Measurements from ENCODE around the gene RHBDF1. TPM values are rescaled to one million over a fixed set of nuclear protein-coding genes. Genes with fewer than 3 reads are reported as not detected.
A peak's percentile ranks its signal among the peaks of the same experiment; 100 is the strongest.

RHBDF1 gene, protein sequence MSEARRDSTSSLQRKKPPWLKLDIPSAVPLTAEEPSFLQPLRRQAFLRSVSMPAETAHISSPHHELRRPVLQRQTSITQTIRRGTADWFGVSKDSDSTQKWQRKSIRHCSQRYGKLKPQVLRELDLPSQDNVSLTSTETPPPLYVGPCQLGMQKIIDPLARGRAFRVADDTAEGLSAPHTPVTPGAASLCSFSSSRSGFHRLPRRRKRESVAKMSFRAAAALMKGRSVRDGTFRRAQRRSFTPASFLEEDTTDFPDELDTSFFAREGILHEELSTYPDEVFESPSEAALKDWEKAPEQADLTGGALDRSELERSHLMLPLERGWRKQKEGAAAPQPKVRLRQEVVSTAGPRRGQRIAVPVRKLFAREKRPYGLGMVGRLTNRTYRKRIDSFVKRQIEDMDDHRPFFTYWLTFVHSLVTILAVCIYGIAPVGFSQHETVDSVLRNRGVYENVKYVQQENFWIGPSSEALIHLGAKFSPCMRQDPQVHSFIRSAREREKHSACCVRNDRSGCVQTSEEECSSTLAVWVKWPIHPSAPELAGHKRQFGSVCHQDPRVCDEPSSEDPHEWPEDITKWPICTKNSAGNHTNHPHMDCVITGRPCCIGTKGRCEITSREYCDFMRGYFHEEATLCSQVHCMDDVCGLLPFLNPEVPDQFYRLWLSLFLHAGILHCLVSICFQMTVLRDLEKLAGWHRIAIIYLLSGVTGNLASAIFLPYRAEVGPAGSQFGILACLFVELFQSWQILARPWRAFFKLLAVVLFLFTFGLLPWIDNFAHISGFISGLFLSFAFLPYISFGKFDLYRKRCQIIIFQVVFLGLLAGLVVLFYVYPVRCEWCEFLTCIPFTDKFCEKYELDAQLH
- total RNA-seq (2014; rRNA removed; shearing (Covaris generic); ENCODE audit: low replicate concordance), result 0.43 TPM in 1 of 2 replicates, not detected in the other

DNA sequence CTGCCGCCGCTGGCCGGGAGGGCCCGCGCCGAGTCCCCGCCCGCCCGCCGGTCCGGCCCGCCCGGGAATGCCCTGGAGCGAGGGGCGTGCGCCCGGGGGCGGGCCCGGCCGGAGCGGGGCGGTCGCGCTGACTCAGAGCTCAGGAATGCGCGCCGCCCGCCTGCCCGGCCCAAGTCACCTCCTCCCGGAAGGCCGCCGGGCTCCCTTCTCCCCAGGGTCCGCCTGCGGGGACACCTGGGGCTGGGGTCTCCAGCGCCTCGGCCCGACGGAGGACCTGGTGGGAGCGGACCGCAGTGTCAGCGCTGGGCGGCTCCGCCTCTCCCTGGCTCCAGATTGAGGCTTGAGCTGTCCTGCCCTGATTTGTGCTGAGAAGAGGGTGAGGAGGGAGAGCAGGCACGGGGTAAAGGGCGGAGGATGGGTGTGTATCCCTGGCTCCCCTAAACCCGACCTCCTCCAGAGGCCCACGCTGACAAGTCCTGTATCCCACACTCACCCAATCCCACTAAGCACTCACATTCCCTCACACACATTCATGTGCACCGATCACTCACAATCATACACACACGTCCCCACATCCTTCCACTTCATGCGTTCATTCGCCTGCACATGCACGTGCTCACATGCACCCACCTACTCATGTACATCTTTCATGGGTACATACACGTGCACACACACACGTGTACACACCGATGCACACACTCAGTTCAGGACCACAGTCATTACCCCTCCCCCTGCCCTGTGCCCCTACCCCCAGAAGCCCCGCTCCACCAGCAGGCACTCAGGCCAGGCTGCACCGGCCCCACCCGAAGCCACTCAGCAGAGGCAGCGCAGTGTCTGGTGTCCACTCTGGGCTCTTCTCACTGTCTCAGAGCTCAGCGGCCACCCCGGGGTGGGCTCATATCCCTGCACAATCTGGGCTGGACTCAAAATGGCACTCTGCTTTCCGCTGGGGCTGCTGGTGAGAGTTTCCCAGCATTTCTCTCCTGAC lies at the start of gene RHBDF1:
TSS of gene RHBDF1 (minus strand) at position 71 of the 988 bp plus-strand sequence. CDS start 7,616 bp downstream, outside the sequence.
- Histone ChIP-seq H3K79me2 (ENCODE audit: low read length) (no peaks in the 10 kb centered on the region), H3K9me2 (replicated peaks; ENCODE audit: insufficient read depth, low read length) (no peaks in the 10 kb centered on the region), H3K9me3 (ENCODE audit: low read length) (no peaks in the 10 kb centered on the region), H3K4me2 (ENCODE audit: low read depth, low read length, poor library complexity, severe bottlenecking) (no peak within 1 kb of the TSS), H3K9ac (ENCODE audit: low read length) (no peak within 1 kb of the TSS), H3K36me3 (ENCODE audit: insufficient read depth, low read length) (no peaks in the 10 kb centered on the region), H2AFZ (ENCODE audit: low read length) (no peak within 1 kb of the TSS), H3K27ac (ENCODE audit: low read length) (no peak within 1 kb of the TSS), H3K4me3 (ENCODE audit: low read length) (no peak within 1 kb of the TSS), H4K20me1 (ENCODE audit: insufficient read depth, low read depth, low read length) (no peaks in the 10 kb centered on the region; the same call in 1 of the 2 replicates), H3K27me3 (ENCODE audit: low read length) (no peaks in the 10 kb centered on the region), H3K4me1 (ENCODE audit: low read length) (peaks cover 18% of the 10 kb centered on the region)
- DNase-seq, result no peak

DNA sequence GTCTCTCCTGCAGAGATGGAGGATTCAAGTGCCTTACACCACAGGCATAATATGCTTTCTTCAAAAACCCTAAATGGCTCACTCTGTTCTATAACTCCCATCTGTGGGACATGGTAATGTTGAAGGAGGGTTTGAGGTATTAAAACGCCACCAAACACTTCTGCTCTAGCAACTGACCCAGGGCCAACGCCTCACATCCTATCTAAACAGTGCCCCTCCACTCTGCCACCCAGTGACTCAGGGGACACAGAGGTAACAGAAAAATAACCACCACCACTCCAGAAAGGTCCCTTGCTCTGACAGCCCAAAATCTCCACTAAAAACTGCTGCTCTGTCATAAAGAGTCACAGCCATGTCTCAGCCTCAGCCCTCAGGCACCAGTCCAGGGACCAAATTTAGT lies 48.3 kb upstream of the RHBDF1 start:
- Histone ChIP-seq H3K4me1 (ENCODE audit: low read length) (no peaks in the 10 kb centered on the region), H3K27ac (ENCODE audit: low read length) (no peak overlapping the region), H3K79me2 (ENCODE audit: low read length) (peaks cover 18% of the 10 kb centered on the region), H2AFZ (ENCODE audit: low read length) (no peak overlapping the region), H3K27me3 (ENCODE audit: low read length) (no peaks in the 10 kb centered on the region), H3K4me3 (ENCODE audit: low read length) (no peak overlapping the region), H3K9me2 (replicated peaks; ENCODE audit: insufficient read depth, low read length) (no peaks in the 10 kb centered on the region), H3K9me3 (ENCODE audit: low read length) (no peaks in the 10 kb centered on the region), H3K36me3 (ENCODE audit: insufficient read depth, low read length) (peaks cover 16% of the 10 kb centered on the region), H3K9ac (ENCODE audit: low read length) (no peak overlapping the region), H3K4me2 (ENCODE audit: low read depth, low read length, poor library complexity, severe bottlenecking) (no peak overlapping the region), H4K20me1 (ENCODE audit: insufficient read depth, low read depth, low read length) (no peaks in the 10 kb centered on the region)
- no peak for DNase-seq

DNA sequence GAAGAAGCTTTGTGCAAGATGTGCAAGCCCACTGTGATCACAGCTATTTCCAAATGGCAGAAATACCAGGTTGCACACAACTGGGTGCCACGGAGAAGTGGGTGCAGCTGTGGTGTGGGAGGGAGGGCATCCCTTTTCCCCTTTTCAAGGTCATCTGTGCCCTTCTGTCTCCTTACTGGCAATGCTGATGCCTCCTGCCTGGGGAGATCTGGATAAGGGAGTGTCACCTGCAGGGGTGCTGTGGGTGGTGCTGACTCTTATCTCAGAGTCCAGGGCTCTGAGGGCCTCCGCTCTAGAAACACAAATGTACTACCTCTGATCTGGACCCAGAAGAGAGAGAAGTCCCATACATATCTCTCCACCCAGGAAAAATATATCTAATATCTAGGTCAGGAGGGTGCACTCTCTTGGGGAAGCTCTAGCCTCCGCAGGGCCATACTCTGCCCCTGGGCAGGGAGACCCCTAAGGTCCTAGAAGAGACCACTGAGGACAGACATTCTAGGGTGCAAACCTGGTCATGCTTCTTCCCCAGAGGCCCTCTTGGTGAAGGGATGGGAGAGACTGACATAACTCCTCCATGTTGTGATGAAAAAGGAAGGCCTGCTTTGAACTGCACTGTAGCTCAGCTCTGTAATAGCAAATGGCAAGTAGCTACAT lies 47.5 kb upstream of the RHBDF1 start:
- H3K27me3 ChIP-seq (ENCODE audit: low read length), result no peaks in the 10 kb centered on the region
- no peak overlapping the region for H3K4me3 ChIP-seq (ENCODE audit: low read length)
- no peak overlapping the region for H3K9ac ChIP-seq (ENCODE audit: low read length)
- H2AFZ ChIP-seq (ENCODE audit: low read length), result no peak overlapping the region
- peaks cover 17% of the 10 kb centered on the region for H3K36me3 ChIP-seq (ENCODE audit: insufficient read depth, low read length)
- H4K20me1 ChIP-seq (ENCODE audit: insufficient read depth, low read depth, low read length), result no peaks in the 10 kb centered on the region
- DNase-seq, result no peak
- H3K4me1 ChIP-seq (ENCODE audit: low read length), result no peaks in the 10 kb centered on the region
- H3K27ac ChIP-seq (ENCODE audit: low read length), result no peak overlapping the region
- peaks cover 12% of the 10 kb centered on the region for H3K79me2 ChIP-seq (ENCODE audit: low read length)
- no peak overlapping the region for H3K4me2 ChIP-seq (ENCODE audit: low read depth, low read length, poor library complexity, severe bottlenecking)
- no peaks in the 10 kb centered on the region for H3K9me2 ChIP-seq (replicated peaks; ENCODE audit: insufficient read depth, low read length)
- no peaks in the 10 kb centered on the region for H3K9me3 ChIP-seq (ENCODE audit: low read length)

DNA sequence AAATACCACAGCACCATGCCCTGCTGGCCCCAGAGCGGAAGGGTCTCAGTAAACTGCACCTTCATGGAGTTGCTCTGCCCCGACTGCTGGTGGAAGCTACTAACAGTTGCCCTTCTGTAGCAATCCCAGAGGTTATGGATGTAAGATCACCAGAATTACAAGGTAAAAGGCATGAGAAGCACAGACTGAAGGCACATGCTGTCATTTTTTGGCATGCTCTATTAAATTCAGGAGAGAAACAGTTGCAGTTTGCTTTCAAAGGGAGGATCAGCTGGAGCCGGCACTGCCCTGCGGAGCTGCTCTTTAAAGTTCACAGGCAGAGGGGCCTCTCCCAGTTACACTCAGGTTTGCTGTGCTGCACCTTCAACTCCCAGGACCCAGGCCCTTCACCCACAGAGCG lies 46.9 kb upstream of the RHBDF1 start:
- no peak for DNase-seq
- no peak overlapping the region for H3K4me3 ChIP-seq (ENCODE audit: low read length)
- no peak overlapping the region for H2AFZ ChIP-seq (ENCODE audit: low read length)
- H3K27ac ChIP-seq (ENCODE audit: low read length), result no peak overlapping the region
- H3K4me1 ChIP-seq (ENCODE audit: low read length), result no peaks in the 10 kb centered on the region
- peaks cover 9% of the 10 kb centered on the region for H3K79me2 ChIP-seq (ENCODE audit: low read length)
- H3K27me3 ChIP-seq (ENCODE audit: low read length), result no peaks in the 10 kb centered on the region
- H3K9ac ChIP-seq (ENCODE audit: low read length), result no peak overlapping the region
- H3K4me2 ChIP-seq (ENCODE audit: low read depth, low read length, poor library complexity, severe bottlenecking), result no peak overlapping the region
- peaks cover 17% of the 10 kb centered on the region for H3K36me3 ChIP-seq (ENCODE audit: insufficient read depth, low read length)
- no peaks in the 10 kb centered on the region for H3K9me2 ChIP-seq (replicated peaks; ENCODE audit: insufficient read depth, low read length)
- H4K20me1 ChIP-seq (ENCODE audit: insufficient read depth, low read depth, low read length), result no peaks in the 10 kb centered on the region
- no peaks in the 10 kb centered on the region for H3K9me3 ChIP-seq (ENCODE audit: low read length)

DNA sequence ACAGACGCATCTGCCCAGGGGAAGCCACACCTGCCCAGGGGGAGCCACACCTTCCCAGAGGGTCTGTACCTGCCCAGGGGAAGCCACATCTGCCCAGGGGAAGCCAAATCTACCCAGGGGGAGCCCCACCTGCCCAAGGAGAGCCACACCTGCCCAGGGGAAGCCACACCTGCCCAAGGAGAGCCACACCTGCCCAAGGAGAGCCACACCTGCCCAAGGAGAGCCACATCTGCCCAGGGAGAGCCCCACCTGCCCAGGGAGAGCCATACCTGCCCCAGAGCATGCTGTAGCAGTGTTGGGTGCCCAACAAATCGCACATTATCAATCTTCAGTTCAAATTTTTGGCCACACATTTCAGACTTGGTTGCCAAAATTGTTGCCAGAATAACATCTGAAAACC lies 46.4 kb upstream of the RHBDF1 start:
- no peak for DNase-seq
- H3K27me3 ChIP-seq (ENCODE audit: low read length), result no peaks in the 10 kb centered on the region
- no peaks in the 10 kb centered on the region for H3K9me2 ChIP-seq (replicated peaks; ENCODE audit: insufficient read depth, low read length)
- no peak overlapping the region for H3K27ac ChIP-seq (ENCODE audit: low read length)
- no peak overlapping the region for H3K4me2 ChIP-seq (ENCODE audit: low read depth, low read length, poor library complexity, severe bottlenecking)
- H3K4me3 ChIP-seq (ENCODE audit: low read length), result no peak overlapping the region
- H4K20me1 ChIP-seq (ENCODE audit: insufficient read depth, low read depth, low read length), result no peaks in the 10 kb centered on the region
- no peaks in the 10 kb centered on the region for H3K4me1 ChIP-seq (ENCODE audit: low read length)
- H3K79me2 ChIP-seq (ENCODE audit: low read length), result peaks cover 9% of the 10 kb centered on the region
- H2AFZ ChIP-seq (ENCODE audit: low read length), result no peak overlapping the region
- H3K9me3 ChIP-seq (ENCODE audit: low read length), result no peaks in the 10 kb centered on the region
- H3K36me3 ChIP-seq (ENCODE audit: insufficient read depth, low read length), result peaks cover 17% of the 10 kb centered on the region
- H3K9ac ChIP-seq (ENCODE audit: low read length), result no peak overlapping the region

DNA sequence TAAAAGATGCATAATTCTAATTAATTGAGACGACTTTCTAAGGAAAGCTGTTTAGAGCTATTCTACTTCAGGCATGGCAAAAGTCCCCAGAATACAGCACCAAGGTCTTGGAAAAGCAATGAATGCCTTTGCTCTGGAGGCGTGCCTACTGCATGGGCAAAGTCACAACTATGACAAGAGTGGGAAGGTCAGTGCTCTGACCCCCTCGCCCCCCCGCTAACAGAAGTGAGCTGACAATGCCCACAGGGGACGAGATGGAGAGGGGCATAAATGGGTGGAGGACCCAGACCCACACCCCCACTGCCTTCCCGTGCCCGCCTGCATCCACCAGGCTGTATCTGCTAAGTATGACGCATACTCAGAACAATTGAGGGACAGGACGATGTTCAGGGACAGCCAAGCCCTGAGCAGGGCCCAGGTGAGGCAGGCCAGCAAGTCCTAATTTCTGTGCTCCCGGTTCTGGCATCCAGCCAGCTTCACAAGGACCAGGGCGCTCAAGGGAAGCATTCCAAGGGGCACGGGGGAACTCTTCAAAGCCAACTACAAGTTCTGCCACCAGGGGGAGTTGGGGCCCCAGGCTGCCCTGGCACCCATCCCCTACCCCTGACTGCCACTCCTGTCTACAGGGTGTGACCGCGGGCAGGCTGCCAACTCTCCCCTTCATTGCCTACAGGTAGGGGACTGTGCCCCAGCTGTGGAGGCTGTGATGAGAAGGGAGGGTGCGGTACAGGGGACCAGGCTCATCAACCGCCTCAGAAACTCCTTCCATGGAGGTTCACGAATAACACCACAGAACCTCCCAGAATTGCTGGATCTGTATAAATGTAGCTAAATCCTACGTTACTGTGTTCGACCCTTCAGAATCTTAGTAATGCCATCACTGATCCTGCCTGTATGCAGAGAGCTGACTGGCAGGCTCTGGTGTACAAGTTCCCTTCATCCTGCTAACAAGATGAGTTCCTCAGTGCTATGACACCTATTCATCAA lies 45.2 kb upstream of the RHBDF1 start:
- Histone ChIP-seq H3K27ac (ENCODE audit: low read length) (no peak overlapping the region), H3K4me1 (ENCODE audit: low read length) (no peaks in the 10 kb centered on the region), H3K9me2 (replicated peaks; ENCODE audit: insufficient read depth, low read length) (no peaks in the 10 kb centered on the region), H2AFZ (ENCODE audit: low read length) (no peak overlapping the region), H3K79me2 (ENCODE audit: low read length) (peaks cover 4% of the 10 kb centered on the region), H3K4me3 (ENCODE audit: low read length) (no peak overlapping the region), H3K9me3 (ENCODE audit: low read length) (no peaks in the 10 kb centered on the region), H3K36me3 (ENCODE audit: insufficient read depth, low read length) (peaks cover 17% of the 10 kb centered on the region), H3K27me3 (ENCODE audit: low read length) (no peaks in the 10 kb centered on the region), H3K9ac (ENCODE audit: low read length) (no peak overlapping the region), H4K20me1 (ENCODE audit: insufficient read depth, low read depth, low read length) (no peaks in the 10 kb centered on the region), H3K4me2 (ENCODE audit: low read depth, low read length, poor library complexity, severe bottlenecking) (no peak overlapping the region)
- DNase-seq, result peak; percentile 88

DNA sequence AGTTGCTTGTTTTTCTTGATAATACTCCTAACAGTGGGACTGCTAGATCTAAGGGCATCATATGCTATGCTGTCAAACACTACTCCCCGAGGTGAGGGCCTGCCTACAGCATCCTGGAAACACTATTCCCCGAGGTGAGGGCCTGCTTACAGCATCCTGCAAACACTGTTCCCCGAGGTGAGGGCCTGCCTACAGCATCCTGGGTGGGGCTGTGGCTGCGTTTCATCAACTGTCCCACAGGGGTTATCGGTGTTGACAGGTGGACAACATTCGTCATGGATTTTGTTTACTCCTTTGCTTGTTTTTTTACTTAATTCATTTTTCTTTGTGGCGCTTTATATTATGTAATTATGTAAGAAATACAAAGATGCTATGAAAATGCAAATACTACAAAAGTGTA lies 43.6 kb upstream of the RHBDF1 start:
- no peaks in the 10 kb centered on the region for H4K20me1 ChIP-seq (ENCODE audit: insufficient read depth, low read depth, low read length)
- no peak overlapping the region for H3K4me2 ChIP-seq (ENCODE audit: low read depth, low read length, poor library complexity, severe bottlenecking)
- H3K27me3 ChIP-seq (ENCODE audit: low read length), result no peaks in the 10 kb centered on the region
- no peak overlapping the region for H3K9ac ChIP-seq (ENCODE audit: low read length)
- no peak overlapping the region for H2AFZ ChIP-seq (ENCODE audit: low read length)
- no peak overlapping the region for H3K4me3 ChIP-seq (ENCODE audit: low read length)
- no peaks in the 10 kb centered on the region for H3K9me2 ChIP-seq (replicated peaks; ENCODE audit: insufficient read depth, low read length)
- no peak for DNase-seq
- no peak overlapping the region for H3K27ac ChIP-seq (ENCODE audit: low read length)
- H3K9me3 ChIP-seq (ENCODE audit: low read length), result no peaks in the 10 kb centered on the region
- no peaks in the 10 kb centered on the region; the same call in 1 of the 2 replicates for H3K79me2 ChIP-seq (ENCODE audit: low read length)
- H3K36me3 ChIP-seq (ENCODE audit: insufficient read depth, low read length), result peaks cover 24% of the 10 kb centered on the region
- H3K4me1 ChIP-seq (ENCODE audit: low read length), result no peaks in the 10 kb centered on the region
